ENCODE results near the gene PIP4K2A. TPM values are rescaled to one million over a fixed set of nuclear protein-coding genes. Genes with fewer than 3 reads are reported as not detected.
A peak's percentile ranks its signal among the peaks of the same experiment; 100 is the strongest.

PIP4K2A gene
- total and polyA plus RNA-seq, 5 donors = 10.1 to 31.7 (median 22.6) TPM

GRCh38 chr10:22609251-22609650, 105.1 kb downstream of the PIP4K2A start:
- DNase-seq = no peak
- no peak for ATAC-seq
- Histone ChIP-seq H3K9me3 (ENCODE audit: control insufficient read depth, low read length) (no peaks in the 10 kb centered on the region), H3K27ac (ENCODE audit: low read length) (no peak overlapping the region), H3K27me3 (ENCODE audit: control insufficient read depth, insufficient read depth) (no peaks in the 10 kb centered on the region), H3K4me3 (ENCODE audit: low read length) (no peak overlapping the region), H3K4me1 (ENCODE audit: control insufficient read depth, insufficient read depth, low read length) (peaks cover 3% of the 10 kb centered on the region)
- intact Hi-C loops (cut with DNase I) = no loop called here
- 83% methylated on average over 2 of the region's 2 CpGs for WGBS

- no peaks in the 10 kb centered on the region for H3K4me1 ChIP-seq (ENCODE audit: control insufficient read depth, insufficient read depth, low read length)
- no peaks in the 10 kb centered on the region for H3K9me3 ChIP-seq (ENCODE audit: control insufficient read depth, low read length)
- DNase-seq (peak in 1 of 3 donors; percentile 54), ATAC-seq (peak in 1 of 2 donors; percentile 55)
- H3K27me3 ChIP-seq (ENCODE audit: control insufficient read depth, insufficient read depth) = no peaks in the 10 kb centered on the region
- 50% methylated on average over 3 of the region's 3 CpGs for WGBS
- no peak overlapping the region for H3K27ac ChIP-seq (ENCODE audit: low read length)
- no peak overlapping the region for H3K4me3 ChIP-seq (ENCODE audit: low read length)
- intact Hi-C loops (cut with DNase I) = no loop called here
These were observed 107.1 kb downstream of the PIP4K2A start for GRCh38 chr10:22607261-22607660.

DNA sequence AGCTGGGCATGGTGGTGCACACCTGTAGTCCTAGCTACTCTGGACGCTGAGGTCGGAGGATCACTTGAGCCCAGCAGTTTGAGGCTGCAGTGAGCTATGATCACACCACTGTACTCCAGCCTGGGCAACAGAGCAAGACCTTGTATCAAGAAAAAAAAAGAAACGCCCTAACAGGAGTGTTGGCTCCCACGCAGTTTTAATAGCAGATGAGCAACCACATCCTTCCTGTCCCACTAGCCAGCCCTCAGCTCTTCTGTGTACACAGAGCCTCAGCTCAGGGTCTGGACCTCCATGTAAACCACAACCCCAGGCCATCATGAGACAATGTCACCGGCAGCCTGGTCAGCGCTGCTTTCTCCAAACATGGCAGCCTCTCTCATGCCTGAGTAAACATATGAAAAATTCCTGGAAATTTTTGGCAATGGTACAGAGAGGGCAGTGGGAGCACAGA, 108.2 kb downstream of the PIP4K2A start:
- peaks cover 2% of the 10 kb centered on the region for H3K4me1 ChIP-seq (ENCODE audit: control insufficient read depth, insufficient read depth, low read length)
- WGBS = 73% methylated on average over 6 of the region's 6 CpGs
- ATAC-seq (peak; percentile 61 to 63), DNase-seq (no peak)
- H3K27ac ChIP-seq (ENCODE audit: low read length) = no peak overlapping the region
- intact Hi-C loops (cut with DNase I) = no loop called here
- no peak overlapping the region for H3K4me3 ChIP-seq (ENCODE audit: low read length)
- H3K9me3 ChIP-seq (ENCODE audit: control insufficient read depth, low read length) = no peaks in the 10 kb centered on the region
- no peaks in the 10 kb centered on the region for H3K27me3 ChIP-seq (ENCODE audit: control insufficient read depth, insufficient read depth)

GRCh38 chr10:22605168-22605567, 109.2 kb downstream of the PIP4K2A start:
- WGBS = 56% methylated on average over 4 of the region's 4 CpGs
- H3K4me1 ChIP-seq (ENCODE audit: control insufficient read depth, insufficient read depth, low read length) = peaks cover 4% of the 10 kb centered on the region
- H3K27ac ChIP-seq (ENCODE audit: low read length) = no peak overlapping the region
- intact Hi-C loops (cut with DNase I) = no loop called here
- H3K9me3 ChIP-seq (ENCODE audit: control insufficient read depth, low read length) = no peaks in the 10 kb centered on the region
- DNase-seq (no peak), ATAC-seq (peak; percentile 74 to 83)
- no peaks in the 10 kb centered on the region for H3K27me3 ChIP-seq (ENCODE audit: control insufficient read depth, insufficient read depth)
- no peak overlapping the region for H3K4me3 ChIP-seq (ENCODE audit: low read length)

GRCh38 chr10:22604344-22605126, 109.8 kb downstream of the PIP4K2A start:
- Histone ChIP-seq H3K4me3 (ENCODE audit: low read length) (no peak overlapping the region), H3K27ac (ENCODE audit: low read length) (no peak overlapping the region), H3K9me3 (ENCODE audit: control insufficient read depth, low read length) (no peaks in the 10 kb centered on the region), H3K4me1 (ENCODE audit: control insufficient read depth, insufficient read depth, low read length) (peaks cover 4% of the 10 kb centered on the region), H3K27me3 (ENCODE audit: control insufficient read depth, insufficient read depth) (no peaks in the 10 kb centered on the region)
- WGBS = 77% methylated on average over 15 of the region's 15 CpGs
- intact Hi-C loops (cut with DNase I) = no loop called here
- DNase-seq (no peak), ATAC-seq (peak; percentile 7 to 27)

DNA sequence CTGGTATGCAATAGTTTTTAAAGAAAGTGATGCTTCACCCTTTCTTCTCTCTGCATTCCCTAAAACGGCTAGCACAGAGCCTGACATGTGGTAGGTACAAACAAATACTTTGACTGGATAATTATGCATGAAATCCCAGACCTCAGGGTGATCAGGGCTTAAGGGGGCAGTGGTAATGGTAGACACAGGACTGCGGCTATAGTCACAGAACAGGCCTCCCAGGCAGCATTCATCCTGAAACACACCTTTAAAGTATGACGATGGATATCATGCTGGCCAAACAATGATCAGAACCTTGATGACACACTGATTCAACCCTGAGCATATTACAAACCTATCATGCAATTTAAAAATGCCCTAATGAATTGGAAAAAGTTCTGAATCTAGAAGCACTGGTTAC, 110.8 kb downstream of the PIP4K2A start:
- intact Hi-C loops (cut with DNase I) = no loop called here
- H3K9me3 ChIP-seq (ENCODE audit: control insufficient read depth, low read length) = no peaks in the 10 kb centered on the region
- peaks cover 4% of the 10 kb centered on the region for H3K4me1 ChIP-seq (ENCODE audit: control insufficient read depth, insufficient read depth, low read length)
- no peak overlapping the region for H3K4me3 ChIP-seq (ENCODE audit: low read length)
- WGBS = 94% methylated on average over 3 of the region's 3 CpGs
- ATAC-seq (no peak), DNase-seq (no peak)
- H3K27me3 ChIP-seq (ENCODE audit: control insufficient read depth, insufficient read depth) = no peaks in the 10 kb centered on the region
- H3K27ac ChIP-seq (ENCODE audit: low read length) = no peak overlapping the region

GRCh38 chr10:22601618-22602017, 112.8 kb downstream of the PIP4K2A start:
- intact Hi-C loops (cut with DNase I) = no loop called here
- Histone ChIP-seq H3K4me3 (ENCODE audit: low read length) (no peak overlapping the region), H3K4me1 (ENCODE audit: control insufficient read depth, insufficient read depth, low read length) (peaks cover 4% of the 10 kb centered on the region), H3K9me3 (ENCODE audit: control insufficient read depth, low read length) (no peaks in the 10 kb centered on the region), H3K27me3 (ENCODE audit: control insufficient read depth, insufficient read depth) (no peaks in the 10 kb centered on the region), H3K27ac (ENCODE audit: low read length) (no peak overlapping the region)
- WGBS = 98% methylated on average over 5 of the region's 5 CpGs
- no peak for DNase-seq
- ATAC-seq = no peak

DNA sequence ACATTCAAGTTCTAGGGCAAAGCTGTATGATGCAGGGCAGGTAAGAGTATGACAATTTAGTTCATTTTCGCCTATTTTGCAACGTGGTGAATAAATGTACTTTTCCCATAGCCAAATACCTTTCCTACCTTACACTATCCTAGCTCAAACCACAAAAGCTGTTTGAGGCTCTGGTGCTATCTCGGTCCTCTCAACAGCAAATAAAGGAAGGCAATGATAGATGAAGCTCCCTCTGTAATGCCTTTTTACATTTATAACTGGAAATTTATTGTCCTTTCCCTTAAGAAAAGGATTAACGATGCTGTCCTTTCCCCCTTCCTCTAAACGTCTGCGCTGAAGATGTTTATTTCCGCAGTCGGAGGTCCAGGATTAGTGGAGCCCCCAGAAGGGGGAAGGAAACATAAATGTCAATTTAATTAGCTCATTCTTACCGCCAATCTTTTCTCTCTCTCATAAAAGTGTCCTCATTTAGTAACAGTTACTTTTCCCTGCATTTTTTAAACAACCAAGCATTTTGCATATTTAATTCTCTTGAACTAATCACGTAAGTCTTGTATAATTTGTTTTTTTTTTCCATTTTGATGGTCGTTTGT, 114.6 kb downstream of the PIP4K2A start:
- 89% methylated on average over 11 of the region's 11 CpGs for WGBS
- intact Hi-C loops (cut with DNase I) = no loop called here
- Histone ChIP-seq H3K9me3 (ENCODE audit: control insufficient read depth, low read length) (no peaks in the 10 kb centered on the region), H3K27ac (ENCODE audit: low read length) (no peak overlapping the region), H3K27me3 (ENCODE audit: control insufficient read depth, insufficient read depth) (no peaks in the 10 kb centered on the region), H3K4me1 (ENCODE audit: control insufficient read depth, insufficient read depth, low read length) (peaks cover 4% of the 10 kb centered on the region), H3K4me3 (ENCODE audit: low read length) (no peak overlapping the region)
- no peak for ATAC-seq
- DNase-seq = no peak

- intact Hi-C loops (cut with DNase I) = no loop called here
- 77% methylated on average over 4 of the region's 4 CpGs for WGBS
- Histone ChIP-seq H3K27ac (ENCODE audit: low read length) (no peak overlapping the region), H3K27me3 (ENCODE audit: control insufficient read depth, insufficient read depth) (no peaks in the 10 kb centered on the region), H3K4me1 (ENCODE audit: control insufficient read depth, insufficient read depth, low read length) (peaks cover 4% of the 10 kb centered on the region), H3K9me3 (ENCODE audit: control insufficient read depth, low read length) (no peaks in the 10 kb centered on the region), H3K4me3 (ENCODE audit: low read length) (no peak overlapping the region)
- ATAC-seq (no peak), DNase-seq (no peak)
These were observed 115.3 kb downstream of the PIP4K2A start for GRCh38 chr10:22599048-22599561.

DNA sequence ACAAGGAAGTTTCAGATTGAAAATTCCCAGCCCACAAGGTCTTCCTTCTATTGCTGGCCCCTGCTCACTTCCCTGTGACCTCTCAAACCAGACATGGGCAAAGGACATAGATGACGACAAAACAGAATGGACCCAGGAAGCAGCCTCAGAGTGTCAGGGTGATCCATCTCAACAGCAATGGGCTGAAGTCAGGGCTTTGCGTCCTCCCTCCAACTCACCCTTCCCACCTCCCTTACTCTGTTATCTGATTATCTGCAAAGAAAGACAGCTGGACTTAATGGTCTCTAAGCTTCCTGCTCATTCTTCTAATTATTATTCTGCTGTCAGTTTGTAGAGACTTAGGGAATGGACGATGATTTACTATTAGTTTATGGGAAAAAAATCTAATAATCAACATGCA, 115.9 kb downstream of the PIP4K2A start:
- peaks cover 4% of the 10 kb centered on the region for H3K4me1 ChIP-seq (ENCODE audit: control insufficient read depth, insufficient read depth, low read length)
- no peak overlapping the region for H3K27ac ChIP-seq (ENCODE audit: low read length)
- H3K27me3 ChIP-seq (ENCODE audit: control insufficient read depth, insufficient read depth) = no peaks in the 10 kb centered on the region
- no peak overlapping the region for H3K4me3 ChIP-seq (ENCODE audit: low read length)
- no peak for DNase-seq
- intact Hi-C loops (cut with DNase I) = no loop called here
- WGBS = 82% methylated on average over 3 of the region's 3 CpGs
- ATAC-seq = peak in 1 of 2 donors; percentile 29
- H3K9me3 ChIP-seq (ENCODE audit: control insufficient read depth, low read length) = no peaks in the 10 kb centered on the region

- DNase-seq (no peak), ATAC-seq (no peak)
- H3K9me3 ChIP-seq (ENCODE audit: control insufficient read depth, low read length) = no peaks in the 10 kb centered on the region
- H3K27me3 ChIP-seq (ENCODE audit: control insufficient read depth, insufficient read depth) = no peaks in the 10 kb centered on the region
- H3K4me1 ChIP-seq (ENCODE audit: control insufficient read depth, insufficient read depth, low read length) = peaks cover 4% of the 10 kb centered on the region
- no peak overlapping the region for H3K27ac ChIP-seq (ENCODE audit: low read length)
- H3K4me3 ChIP-seq (ENCODE audit: low read length) = no peak overlapping the region
- WGBS = 64% methylated on average over 5 of the region's 5 CpGs
- intact Hi-C loops (cut with DNase I) = no loop called here
These were observed 117.2 kb downstream of the PIP4K2A start for GRCh38 chr10:22597138-22597537.

All from right cardiac atrium (tissue), 5 donors.